HCT116 (cell line): ENCODE measurements around the gene CACNA1C. TPM values are rescaled to one million over a fixed set of nuclear protein-coding genes. Genes with fewer than 3 reads are reported as not detected.

Experiments used
- ATAC-seq: fragments of 200-7000 bp; cut with Tn5 transposase; 2 replicates; pipeline ENCODE4 v1.9.1; 2020; ENCODE audit warnings: mild to moderate bottlenecking, moderate library complexity
- BruUV-seq: library from RNA; stranded (reverse); fragments of 400-500 nt; replicated peaks from 2 replicates; lab custom pipeline; 2021; lab: Mats Ljungman, UMichigan
- CTCF ChIA-PET: fragments of 300-600 bp; sonication (Branson Sonifier 250); formaldehyde crosslinking; loops from one replicate; lab custom pipeline; 2021; ENCODE audit warnings: antibody characterized with exemption; lab: Charles Lee
- POLR2A ChIA-PET: fragments of 300-600, 350-600 bp; sonication (Branson Sonifier 250); formaldehyde crosslinking; loops from one replicate; lab custom pipeline; 2021; ENCODE audit warnings: antibody characterized with exemption; lab: Charles Lee
- RAD21 ChIA-PET, 2 experiments: fragments of 300-600 bp; sonication (Branson Sonifier 250); formaldehyde crosslinking; loops; one replicate each; lab custom pipeline; 2023; ENCODE audit warnings: low total read pairs in 2 of 2; ENCODE audit not compliant: uncharacterized antibody in 2 of 2, unreplicated experiment in 2 of 2, low non-redundant PET in 1 of 2; lab: Charles Lee
- DNase-seq: peaks from one replicate; pipeline ENCODE4 v3.0.0-alpha.2; 2010; ENCODE audit warnings: low read depth, low spot score
- H2AFZ ChIP-seq: fragments of 200-600 bp; shearing (Covaris generic), sonication (generic); 2 replicates; pipeline ENCODE4 v1.6.1; 2017; ENCODE audit warnings: low read depth, mixed run types, mixed read lengths, antibody characterized with exemption, low read length; ENCODE audit not compliant: poor library complexity, severe bottlenecking
- H3K27ac ChIP-seq: 2 replicates; pipeline ENCODE4 v1.5.1; 2012; ENCODE audit warnings: low read depth, low read length
- H3K27me3 ChIP-seq: fragments of 200-600 bp; sonication (generic); 2 replicates; pipeline ENCODE4 v1.6.1; 2016; ENCODE audit warnings: mixed run types, low read length, mixed read lengths; ENCODE audit not compliant: insufficient read depth
- H3K36me3 ChIP-seq, 2 experiments: fragments of 200-500 bp in 1 of 2; fragments of 200-600 bp in 1 of 2; sonication (Bioruptor generic) in 1 of 2; sonication (generic) in 1 of 2; 2 replicates each; pipeline versions ENCODE4 v1.5.1 to v1.6.1; 2014 to 2016; ENCODE audit warnings: low read length in 2 of 2, inconsistent platforms in 1 of 2, mixed read lengths in 1 of 2, mixed run types in 1 of 2; ENCODE audit not compliant: insufficient read depth in 2 of 2, control insufficient read depth in 1 of 2
- H3K4me1 ChIP-seq, 2 experiments: fragments of 200-600 bp in 1 of 2; sonication (generic) in 1 of 2; 2 replicates each; pipeline versions ENCODE4 v1.5.1 to v1.6.1; 2012 to 2017; ENCODE audit warnings: low read length in 2 of 2, inconsistent platforms in 1 of 2, mild to moderate bottlenecking in 1 of 2, mixed read lengths in 1 of 2, mixed run types in 1 of 2, moderate library complexity in 1 of 2; ENCODE audit not compliant: insufficient read depth in 2 of 2, control insufficient read depth in 1 of 2
- H3K4me2 ChIP-seq: fragments of 200-600 bp; sonication (generic); 2 replicates; pipeline ENCODE4 v1.6.1; 2017; ENCODE audit warnings: mixed run types, low read length, mixed read lengths
- H3K4me3 ChIP-seq, 2 experiments: fragments of 200-600 bp in 1 of 2; sonication (generic) in 1 of 2; replicated peaks in 1 of 2; 2 replicates each; pipeline ENCODE4 v1.5.1; 2011 to 2016; ENCODE audit warnings: low read length in 2 of 2, control low read depth in 1 of 2, low read depth in 1 of 2, mild to moderate bottlenecking in 1 of 2, mixed read lengths in 1 of 2, mixed run types in 1 of 2
- H3K79me2 ChIP-seq: fragments of 200-600 bp; sonication (generic); 2 replicates; pipeline ENCODE4 v1.6.1; 2017; ENCODE audit warnings: mild to moderate bottlenecking, mixed run types, low read length, moderate library complexity, mixed read lengths; ENCODE audit not compliant: insufficient read depth
- H3K9ac ChIP-seq: fragments of 200-600 bp; sonication (generic); 2 replicates; pipeline ENCODE4 v1.6.1; 2016; ENCODE audit warnings: low read length, mixed read lengths
- H3K9me2 ChIP-seq: fragments of 200-600 bp; sonication (generic), shearing (Covaris generic); 2 replicates; pipeline ENCODE4 v1.6.1; 2017; ENCODE audit warnings: mixed run types, mild to moderate bottlenecking, moderate library complexity; ENCODE audit not compliant: insufficient read depth
- H3K9me3 ChIP-seq, 2 experiments: fragments of 200-500 bp in 1 of 2; fragments of 200-600 bp in 1 of 2; sonication (Bioruptor generic) in 1 of 2; sonication (generic) in 1 of 2; 2 replicates each; pipeline ENCODE4 v1.6.1; 2014 to 2017; ENCODE audit warnings: low read length in 2 of 2, mixed read lengths in 2 of 2, inconsistent platforms in 1 of 2, low read depth in 1 of 2, mild to moderate bottlenecking in 1 of 2, mixed run types in 1 of 2, moderate library complexity in 1 of 2; ENCODE audit not compliant: control insufficient read depth in 1 of 2, insufficient read depth in 1 of 2
- H4K20me1 ChIP-seq: fragments of 200-600 bp; sonication (generic), shearing (Covaris generic); 2 replicates; pipeline ENCODE4 v1.6.1; 2017; ENCODE audit warnings: mixed run types, mild to moderate bottlenecking, moderate library complexity; ENCODE audit not compliant: insufficient read depth
- POLR2A ChIP-seq: IDR thresholded peaks from 2 replicates; pipeline ENCODE4 v1.7.0; 2011; ENCODE audit warnings: borderline replicate concordance; ENCODE audit not compliant: insufficient read depth, insufficient read length; ENCODE audit errors: extremely low read depth
- SIN3A ChIP-seq: IDR thresholded peaks from 2 replicates; pipeline ENCODE4 v1.6.1; 2012; ENCODE audit warnings: low read depth
- SRF ChIP-seq: IDR thresholded peaks from 2 replicates; pipeline ENCODE4 v1.6.1; 2012; ENCODE audit warnings: low read depth
- ZNF274 ChIP-seq: fragments of 200-500 bp; sonication (Bioruptor generic); IDR thresholded peaks from 2 replicates; pipeline ENCODE4 v1.6.1; 2014; ENCODE audit warnings: mild to moderate bottlenecking, low read depth, low read length, inconsistent platforms
- intact Hi-C: fragments of 100-400 bp; cut with micrococcal nuclease; formaldehyde crosslinking; loops from 2 replicates; pipeline ENCODE4 v1.10.0; 2022
- total RNA-seq: library from RNA; stranded (reverse); gene quantifications from one replicate; pipeline ENCODE4 v1.2.1, GENCODE V29; 2021; ENCODE audit not compliant: unreplicated experiment
- TF ChIP-seq, protein P1 (sequence below): IDR thresholded peaks from 2 replicates; pipeline ENCODE4 v1.6.1; 2012; ENCODE audit warnings: low read depth
- TF ChIP-seq, protein P2 (sequence below): IDR thresholded peaks from 2 replicates; pipeline ENCODE4 v1.6.1; 2012
- TF ChIP-seq, protein P3 (sequence below): IDR thresholded peaks from 2 replicates; pipeline ENCODE4 v1.6.1; 2012

Gene CACNA1C
- total RNA-seq, 1 experiment from 2014 or later, result 0.05 TPM

DNA sequence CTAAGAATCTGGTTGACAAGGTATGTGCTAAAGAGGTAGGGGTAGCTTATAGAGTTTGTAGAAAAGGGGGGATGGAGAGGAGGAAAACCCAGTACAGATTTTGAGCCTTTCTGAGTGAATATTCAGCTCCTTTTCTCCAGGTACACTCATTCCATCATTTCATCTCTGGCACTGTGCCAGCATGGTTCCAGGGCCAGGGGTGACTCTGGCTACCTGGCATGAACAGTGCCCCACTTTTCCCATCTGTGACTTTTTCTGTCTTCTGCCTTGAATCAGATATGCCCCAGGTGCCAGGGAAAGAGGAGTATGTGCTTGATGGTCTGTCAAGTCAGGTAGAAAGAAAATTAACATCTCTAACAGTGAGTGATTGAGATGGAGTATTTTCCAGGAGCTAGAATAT lies 175.7 kb downstream of the CACNA1C start (continued):
- TF ChIP-seq POLR2A (no peak), SIN3A (no peak)
- TF ChIP-seq, protein P1, sequence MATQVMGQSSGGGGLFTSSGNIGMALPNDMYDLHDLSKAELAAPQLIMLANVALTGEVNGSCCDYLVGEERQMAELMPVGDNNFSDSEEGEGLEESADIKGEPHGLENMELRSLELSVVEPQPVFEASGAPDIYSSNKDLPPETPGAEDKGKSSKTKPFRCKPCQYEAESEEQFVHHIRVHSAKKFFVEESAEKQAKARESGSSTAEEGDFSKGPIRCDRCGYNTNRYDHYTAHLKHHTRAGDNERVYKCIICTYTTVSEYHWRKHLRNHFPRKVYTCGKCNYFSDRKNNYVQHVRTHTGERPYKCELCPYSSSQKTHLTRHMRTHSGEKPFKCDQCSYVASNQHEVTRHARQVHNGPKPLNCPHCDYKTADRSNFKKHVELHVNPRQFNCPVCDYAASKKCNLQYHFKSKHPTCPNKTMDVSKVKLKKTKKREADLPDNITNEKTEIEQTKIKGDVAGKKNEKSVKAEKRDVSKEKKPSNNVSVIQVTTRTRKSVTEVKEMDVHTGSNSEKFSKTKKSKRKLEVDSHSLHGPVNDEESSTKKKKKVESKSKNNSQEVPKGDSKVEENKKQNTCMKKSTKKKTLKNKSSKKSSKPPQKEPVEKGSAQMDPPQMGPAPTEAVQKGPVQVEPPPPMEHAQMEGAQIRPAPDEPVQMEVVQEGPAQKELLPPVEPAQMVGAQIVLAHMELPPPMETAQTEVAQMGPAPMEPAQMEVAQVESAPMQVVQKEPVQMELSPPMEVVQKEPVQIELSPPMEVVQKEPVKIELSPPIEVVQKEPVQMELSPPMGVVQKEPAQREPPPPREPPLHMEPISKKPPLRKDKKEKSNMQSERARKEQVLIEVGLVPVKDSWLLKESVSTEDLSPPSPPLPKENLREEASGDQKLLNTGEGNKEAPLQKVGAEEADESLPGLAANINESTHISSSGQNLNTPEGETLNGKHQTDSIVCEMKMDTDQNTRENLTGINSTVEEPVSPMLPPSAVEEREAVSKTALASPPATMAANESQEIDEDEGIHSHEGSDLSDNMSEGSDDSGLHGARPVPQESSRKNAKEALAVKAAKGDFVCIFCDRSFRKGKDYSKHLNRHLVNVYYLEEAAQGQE, result no peak
- TF ChIP-seq, protein P2, sequence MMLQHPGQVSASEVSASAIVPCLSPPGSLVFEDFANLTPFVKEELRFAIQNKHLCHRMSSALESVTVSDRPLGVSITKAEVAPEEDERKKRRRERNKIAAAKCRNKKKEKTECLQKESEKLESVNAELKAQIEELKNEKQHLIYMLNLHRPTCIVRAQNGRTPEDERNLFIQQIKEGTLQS, result no peak
- TF ChIP-seq, all 23 proteins: peak for 0

DNA sequence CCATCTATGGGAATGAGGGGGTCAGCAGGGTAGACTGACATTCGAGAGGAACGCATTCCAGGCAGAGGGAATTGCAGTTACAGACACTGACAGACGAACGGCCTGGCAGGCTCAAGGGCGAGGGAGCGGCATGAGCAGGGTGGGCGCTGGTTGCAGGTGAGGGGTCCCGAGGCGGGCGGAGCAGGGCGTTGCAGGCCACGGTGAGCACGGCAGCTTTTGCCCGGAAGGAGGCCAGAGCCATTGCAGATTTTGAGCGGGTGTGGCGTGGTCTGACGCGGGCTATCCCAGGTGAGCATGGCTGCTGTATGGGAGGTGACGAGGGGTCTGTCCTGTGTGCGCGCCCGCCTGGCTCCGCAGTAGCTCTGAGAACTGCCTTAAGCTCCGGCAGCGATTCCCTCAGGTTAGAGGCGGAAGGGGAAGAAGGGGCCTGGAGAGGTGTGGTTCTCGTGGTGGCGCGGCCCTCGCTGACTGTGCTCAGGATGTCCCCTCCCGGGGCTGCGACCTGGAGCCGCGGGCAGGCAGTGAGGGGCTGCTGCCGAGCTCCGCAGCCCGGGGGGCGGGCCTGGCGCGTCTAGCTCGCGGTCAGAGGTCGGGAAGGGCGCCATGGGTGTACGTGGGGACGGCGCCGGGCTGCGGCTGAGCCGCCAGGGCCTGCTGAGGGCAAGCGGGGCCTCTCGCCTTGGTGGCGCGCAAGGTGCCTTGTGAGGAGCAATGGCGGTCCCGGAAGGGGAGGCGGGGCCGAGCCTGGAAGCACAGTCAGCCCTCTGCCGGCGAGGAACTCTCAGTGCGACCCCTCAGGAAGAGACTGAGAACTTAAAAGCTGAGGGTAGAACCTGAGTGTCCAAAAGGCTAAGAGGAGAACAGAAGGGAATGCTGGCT lies 177.1 kb downstream of the CACNA1C start:
- no peaks in the 10 kb centered on the region for H3K79me2 ChIP-seq
- H3K9me3 ChIP-seq, result no peaks in the 10 kb centered on the region
- no peaks in the 10 kb centered on the region for H4K20me1 ChIP-seq
- H2AFZ ChIP-seq, result no peak overlapping the region
- H3K36me3 ChIP-seq, result no peaks in the 10 kb centered on the region
- DNase-seq (no peak), ATAC-seq (no peak)
- no peak overlapping the region for H3K9ac ChIP-seq
- ChIA-PET POLR2A (no interaction called here), CTCF (no interaction called here), RAD21 (no interaction called here)
- intact Hi-C loops, result no loop called here
- peaks cover 12% of the 10 kb centered on the region; the same call in 1 of the 2 replicates for H3K27me3 ChIP-seq
- no peak overlapping the region for H3K4me2 ChIP-seq
- H3K9me2 ChIP-seq, result no peaks in the 10 kb centered on the region
- TF ChIP-seq, protein P3, sequence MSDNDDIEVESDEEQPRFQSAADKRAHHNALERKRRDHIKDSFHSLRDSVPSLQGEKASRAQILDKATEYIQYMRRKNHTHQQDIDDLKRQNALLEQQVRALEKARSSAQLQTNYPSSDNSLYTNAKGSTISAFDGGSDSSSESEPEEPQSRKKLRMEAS, result no peak
- no peak for TF ChIP-seq SRF
- no peak for TF ChIP-seq POLR2A
- TF ChIP-seq ZNF274, result no peak
- no peak overlapping the region for H3K4me3 ChIP-seq
- no peak overlapping the region for H3K27ac ChIP-seq
- H3K4me1 ChIP-seq, result no peaks in the 10 kb centered on the region
- BruUV-seq, result no TSS peak
